Stimulated activated CD4-positive, alpha-beta T cell treated with anti-CD3 and anti-CD28 coated beads, Interleukin-15, amount 100 ng/mL, for 48 hours (primary cell): Measurements from ENCODE around the gene PPME1.

Source experiments
- DNase-seq, 2 donors: peaks; one replicate each; pipeline ENCODE4 v3.0.0-alpha.2; 2020; ENCODE audit warnings: low read depth in 2 of 2

The PPME1 gene

GRCh38 chr11:74226907-74227306 lies 55.8 kb downstream of the PPME1 start:
- no peak for DNase-seq

- DNase-seq: no peak
Measured at GRCh38 chr11:74232311-74232950, 61.3 kb downstream of the PPME1 start.

GRCh38 chr11:74233683-74234082 lies 62.6 kb downstream of the PPME1 start:
- DNase-seq: no peak

GRCh38 chr11:74235121-74235520 lies 64.0 kb downstream of the PPME1 start:
- DNase-seq: no peak

- no peak for DNase-seq
Measured at GRCh38 chr11:74237541-74237940, 66.5 kb downstream of the PPME1 start.

- DNase-seq: no peak
Measured at GRCh38 chr11:74238243-74238642, 67.2 kb downstream of the PPME1 start.

- no peak for DNase-seq
Measured at GRCh38 chr11:74248469-74248868, 77.4 kb downstream of the PPME1 start.

GRCh38 chr11:74249496-74249895 lies 78.4 kb downstream of the PPME1 start:
- DNase-seq: no peak

GRCh38 chr11:74253361-74253760 lies 82.3 kb downstream of the PPME1 start:
- DNase-seq: no peak

- peak; percentile 27 to 30 for DNase-seq
Measured at GRCh38 chr11:74255741-74256375, 84.8 kb downstream of the PPME1 start.

- DNase-seq: no peak
Measured at GRCh38 chr11:74256378-74257133, 85.5 kb downstream of the PPME1 start.

- DNase-seq: no peak
Measured at GRCh38 chr11:74257959-74258553, 87.0 kb downstream of the PPME1 start.

GRCh38 chr11:74262725-74263124 lies 91.6 kb downstream of the PPME1 start:
- DNase-seq: no peak

GRCh38 chr11:74265256-74265655 lies 94.2 kb downstream of the PPME1 start:
- no peak for DNase-seq

- no peak for DNase-seq
Measured at GRCh38 chr11:74267014-74267413, 95.9 kb downstream of the PPME1 start.

- no peak for DNase-seq
Measured at GRCh38 chr11:74268456-74268855, 97.4 kb downstream of the PPME1 start.

GRCh38 chr11:74269161-74269811 lies 98.2 kb downstream of the PPME1 start:
- DNase-seq: no peak

GRCh38 chr11:74272276-74272675 lies 101.2 kb downstream of the PPME1 start:
- no peak for DNase-seq

- no peak for DNase-seq
Measured at GRCh38 chr11:74276581-74276980, 105.5 kb downstream of the PPME1 start.

GRCh38 chr11:74278103-74278502 lies 107.0 kb downstream of the PPME1 start:
- DNase-seq: no peak

GRCh38 chr11:74278721-74279161 lies 107.7 kb downstream of the PPME1 start:
- no peak for DNase-seq

- DNase-seq: no peak
Measured at GRCh38 chr11:74279256-74279655, 108.2 kb downstream of the PPME1 start.
